PFSK-1 (cell line): ENCODE measurements around the gene ANKRD49.

Experiments
- FOXP2 ChIP-seq: optimal IDR thresholded peaks from 2 replicates; pipeline ENCODE3; 2011; ENCODE audit warnings: borderline replicate concordance, control low read depth, inconsistent platforms; ENCODE audit not compliant: insufficient read depth; ENCODE audit errors: extremely low read length, extremely low read depth
- POLR2AphosphoS5 ChIP-seq: IDR thresholded peaks from 2 replicates; pipeline ENCODE4 v1.6.1; 2012; ENCODE audit warnings: low read depth, mild to moderate bottlenecking, control low read depth, low read length, moderate library complexity
- REST ChIP-seq, 2 experiments: IDR thresholded peaks; 2 replicates each; pipeline versions ENCODE4 v1.6.1 to v1.8.0; 2011 to 2012; ENCODE audit warnings: low read depth in 2 of 2, low read length in 2 of 2, control low read depth in 1 of 2, inconsistent platforms in 1 of 2, mild to moderate bottlenecking in 1 of 2, moderate library complexity in 1 of 2; ENCODE audit not compliant: insufficient read depth in 1 of 2
- SIN3A ChIP-seq: IDR thresholded peaks from 2 replicates; pipeline ENCODE4 v1.6.1; 2012; ENCODE audit warnings: mild to moderate bottlenecking, low read length, moderate library complexity, borderline replicate concordance; ENCODE audit not compliant: insufficient read depth
- TAF1 ChIP-seq: IDR thresholded peaks from 2 replicates; pipeline ENCODE4 v1.6.1; 2012; ENCODE audit warnings: low read length, control low read depth, borderline replicate concordance; ENCODE audit not compliant: insufficient read depth

GRCh38 chr11:94544646-94545263 is 51.0 kb downstream of the ANKRD49 start:
- TF ChIP-seq POLR2AphosphoS5 = no peak
- TF ChIP-seq TAF1 = no peak
- no peak for TF ChIP-seq REST (IDR thresholded peaks at IDR 0.05; ENCODE audit: insufficient read depth in 1 of 2, low read depth in 2 of 2, low read length in 2 of 2)
- no peak for TF ChIP-seq SIN3A
- no peak for TF ChIP-seq FOXP2
